ENCODE measurements around the gene DRC3.
"Not testable (repeated sequence)": the region's sequence is repeated elsewhere in the genome, so short reads cannot be mapped to it uniquely, and the experiment has no call there.

The DRC3 gene

GRCh38 chr17:17941015-17941414, 31.6 kb upstream of the DRC3 start:
- DNase-seq, result no peak

- peak; percentile 52 for DNase-seq
Measured at GRCh38 chr17:17942846-17943245, 29.8 kb upstream of the DRC3 start.

- no peak for DNase-seq
Measured at GRCh38 chr17:17943281-17943984, 29.2 kb upstream of the DRC3 start.

GRCh38 chr17:17944242-17944641, 28.4 kb upstream of the DRC3 start:
- no peak for DNase-seq

- DNase-seq, result no peak
Measured at GRCh38 chr17:17944743-17945142, 27.9 kb upstream of the DRC3 start.

GRCh38 chr17:17946093-17946492, 26.6 kb upstream of the DRC3 start:
- DNase-seq, result no peak

GRCh38 chr17:17947309-17947708, 25.4 kb upstream of the DRC3 start:
- no peak for DNase-seq

- no peak for DNase-seq
Measured at GRCh38 chr17:17947966-17948365, 24.7 kb upstream of the DRC3 start.

- no peak for DNase-seq
Measured at GRCh38 chr17:17950347-17950746, 22.3 kb upstream of the DRC3 start.

- no peak for DNase-seq
Measured at GRCh38 chr17:17950806-17951205, 21.9 kb upstream of the DRC3 start.

- no peak for DNase-seq
Measured at GRCh38 chr17:17951524-17951923, 21.1 kb upstream of the DRC3 start.

GRCh38 chr17:17952691-17953090, 20.0 kb upstream of the DRC3 start:
- DNase-seq, result no peak

- no peak for DNase-seq
Measured at GRCh38 chr17:17954079-17954478, 18.6 kb upstream of the DRC3 start.

- not testable (repeated sequence) for DNase-seq
Measured at GRCh38 chr17:17955790-17956341, 16.8 kb upstream of the DRC3 start.

GRCh38 chr17:17957584-17957916, 15.1 kb upstream of the DRC3 start:
- no peak for DNase-seq

GRCh38 chr17:17958982-17959381, 13.7 kb upstream of the DRC3 start:
- no peak for DNase-seq

- peak; percentile 35 for DNase-seq
Measured at GRCh38 chr17:17959520-17960361, 12.9 kb upstream of the DRC3 start.

- no peak for DNase-seq
Measured at GRCh38 chr17:17960500-17961030, 12.1 kb upstream of the DRC3 start.

GRCh38 chr17:17963066-17963465, 9.6 kb upstream of the DRC3 start:
- DNase-seq, result no peak

GRCh38 chr17:17963694-17964436, 8.8 kb upstream of the DRC3 start:
- DNase-seq, result no peak

- no peak for DNase-seq
Measured at GRCh38 chr17:17964710-17965109, 8.0 kb upstream of the DRC3 start.

GRCh38 chr17:17965152-17965721, 7.4 kb upstream of the DRC3 start:
- no peak for DNase-seq

- no peak for DNase-seq
Measured at GRCh38 chr17:17966399-17966798, 6.3 kb upstream of the DRC3 start.
